Measurements from ENCODE around the gene ZNF749. TPM values are rescaled to one million over a fixed set of nuclear protein-coding genes. Genes with fewer than 3 reads are reported as not detected.

ZNF749 gene
- total RNA-seq, 4 donors from 2014 or later = 2.9 to 5.1 (median 3.8) TPM

GRCh38 chr19:57406516-57407123 lies 28.5 kb upstream of the ZNF749 start:
- TF ChIP-seq CTCF (IDR thresholded peaks at IDR 0.05; ENCODE audit: low read depth) = no peak

GRCh38 chr19:57410877-57411671 lies 24.1 kb upstream of the ZNF749 start, which contains the start of gene ZNF17:
Gene ZNF17, plus strand, starts transcription at chr19:57411161. Its CDS starts 2,455 bp downstream, at chr19:57413616.
- TF ChIP-seq CTCF (IDR thresholded peaks at IDR 0.05; ENCODE audit: low read depth) = no peak

- no peak for TF ChIP-seq CTCF (IDR thresholded peaks at IDR 0.05; ENCODE audit: low read depth)
Measured at GRCh38 chr19:57419439-57419838, 15.7 kb upstream of the ZNF749 start.

GRCh38 chr19:57421037-57421436 lies 14.1 kb upstream of the ZNF749 start:
- no peak for TF ChIP-seq CTCF (IDR thresholded peaks at IDR 0.05; ENCODE audit: low read depth)

- no peak for TF ChIP-seq CTCF (IDR thresholded peaks at IDR 0.05; ENCODE audit: low read depth)
Measured at GRCh38 chr19:57434386-57435061, 601 bp upstream of the ZNF749 start.

GRCh38 chr19:57436417-57436816 lies 1.3 kb downstream of the ZNF749 start:
- TF ChIP-seq CTCF (IDR thresholded peaks at IDR 0.05; ENCODE audit: low read depth) = no peak

GRCh38 chr19:57437931-57438330 lies 2.8 kb downstream of the ZNF749 start:
- TF ChIP-seq CTCF (IDR thresholded peaks at IDR 0.05; ENCODE audit: low read depth) = no peak
